NT2/D1 (cell line): ENCODE results near the gene HELT.

Experiments
- DNase-seq: peaks from one replicate; pipeline ENCODE4 v3.0.0-alpha.2; 2011; ENCODE audit warnings: low read depth, low spot score
- H3K27me3 ChIP-seq: 2 replicates; pipeline ENCODE4 v1.6.0; 2011; ENCODE audit warnings: mild to moderate bottlenecking; ENCODE audit not compliant: insufficient read length, insufficient read depth
- H3K36me3 ChIP-seq: 2 replicates; pipeline ENCODE4 v1.6.1; 2011; ENCODE audit warnings: mild to moderate bottlenecking, low read length, mixed read lengths; ENCODE audit not compliant: insufficient read depth, insufficient read length
- H3K4me1 ChIP-seq: 2 replicates; pipeline ENCODE4 v1.5.1; 2011; ENCODE audit not compliant: insufficient read depth, insufficient read length
- H3K4me3 ChIP-seq: 2 replicates; pipeline ENCODE4 v1.5.1; 2011; ENCODE audit warnings: low read depth; ENCODE audit not compliant: insufficient read length
- H3K9ac ChIP-seq: 2 replicates; pipeline ENCODE4 v1.6.0; 2011; ENCODE audit warnings: low read depth; ENCODE audit not compliant: insufficient read length
- H3K9me3 ChIP-seq: 2 replicates; pipeline ENCODE4 v1.5.1; 2011; ENCODE audit warnings: mild to moderate bottlenecking, low read length; ENCODE audit not compliant: insufficient read depth
- SUZ12 ChIP-seq: IDR thresholded peaks from 2 replicates; pipeline ENCODE4 v1.6.1; 2011; ENCODE audit not compliant: insufficient read length, insufficient read depth; ENCODE audit errors: extremely low read depth
- YY1 ChIP-seq: IDR thresholded peaks from 2 replicates; pipeline ENCODE4 v1.6.1; 2011; ENCODE audit not compliant: insufficient read length, insufficient read depth
- ZNF274 ChIP-seq: IDR thresholded peaks from 2 replicates; pipeline ENCODE4 v1.6.1; 2011; ENCODE audit warnings: mild to moderate bottlenecking, low read depth, low read length

The HELT gene

GRCh38 chr4:185016946-185017758, 1.1 kb upstream of the HELT start:
- peaks cover 4% of the 10 kb centered on the region for H3K4me1 ChIP-seq
- no peaks in the 10 kb centered on the region for H3K36me3 ChIP-seq
- peaks cover 90% of the 10 kb centered on the region for H3K27me3 ChIP-seq
- H3K4me3 ChIP-seq, result no peak overlapping the region
- DNase-seq, result no peak
- no peaks in the 10 kb centered on the region for H3K9me3 ChIP-seq
- peak; percentile 32 for TF ChIP-seq SUZ12
- no peak for TF ChIP-seq YY1
- no peak for TF ChIP-seq ZNF274
- no peak overlapping the region for H3K9ac ChIP-seq

- TF ChIP-seq YY1, result no peak
- peak; percentile 16 for TF ChIP-seq SUZ12
- Histone ChIP-seq H3K9me3 (no peaks in the 10 kb centered on the region), H3K36me3 (no peaks in the 10 kb centered on the region), H3K27me3 (peaks cover 100% of the 10 kb centered on the region), H3K4me1 (peaks cover 4% of the 10 kb centered on the region), H3K4me3 (peak overlapping the region; percentile 50), H3K9ac (peak overlapping the region; percentile 50)
- no peak for DNase-seq
These were observed 655 bp downstream of the HELT start for GRCh38 chr4:185018834-185019455.

- Histone ChIP-seq H3K4me1 (peaks cover 4% of the 10 kb centered on the region), H3K9ac (peak overlapping the region; percentile 70), H3K4me3 (peak overlapping the region; percentile 50), H3K9me3 (no peaks in the 10 kb centered on the region), H3K27me3 (peaks cover 100% of the 10 kb centered on the region), H3K36me3 (no peaks in the 10 kb centered on the region)
- TF ChIP-seq SUZ12 (peak; percentile 27), YY1 (no peak)
- DNase-seq, result no peak
These were observed 1.4 kb downstream of the HELT start for GRCh38 chr4:185019456-185020292.

GRCh38 chr4:185020293-185020808, 2.1 kb downstream of the HELT start:
- Histone ChIP-seq H3K9me3 (no peaks in the 10 kb centered on the region), H3K4me3 (peak overlapping the region; percentile 50), H3K4me1 (peaks cover 4% of the 10 kb centered on the region), H3K36me3 (no peaks in the 10 kb centered on the region), H3K27me3 (peaks cover 100% of the 10 kb centered on the region), H3K9ac (peak overlapping the region; percentile 70)
- TF ChIP-seq YY1 (no peak), ZNF274 (no peak), SUZ12 (no peak)
- DNase-seq, result no peak

GRCh38 chr4:185020863-185021761, 2.8 kb downstream of the HELT start:
- TF ChIP-seq YY1 (no peak), SUZ12 (peak; percentile 70)
- DNase-seq, result no peak
- H3K9ac ChIP-seq, result peak overlapping the region; percentile 70
- peaks cover 4% of the 10 kb centered on the region for H3K4me1 ChIP-seq
- no peaks in the 10 kb centered on the region for H3K9me3 ChIP-seq
- no peaks in the 10 kb centered on the region for H3K36me3 ChIP-seq
- peaks cover 97% of the 10 kb centered on the region for H3K27me3 ChIP-seq
- H3K4me3 ChIP-seq, result peak overlapping the region; percentile 50

- Histone ChIP-seq H3K9ac (no peak overlapping the region), H3K4me3 (no peak overlapping the region), H3K27me3 (peaks cover 73% of the 10 kb centered on the region), H3K36me3 (no peaks in the 10 kb centered on the region), H3K9me3 (no peaks in the 10 kb centered on the region), H3K4me1 (peaks cover 4% of the 10 kb centered on the region)
- DNase-seq, result no peak
- TF ChIP-seq SUZ12, result no peak
- no peak for TF ChIP-seq ZNF274
These were observed 5.2 kb downstream of the HELT start for GRCh38 chr4:185023471-185023870.

GRCh38 chr4:185028625-185029024, 10.3 kb downstream of the HELT start:
- H3K36me3 ChIP-seq, result no peaks in the 10 kb centered on the region
- H3K9me3 ChIP-seq, result no peaks in the 10 kb centered on the region
- H3K27me3 ChIP-seq, result peaks cover 26% of the 10 kb centered on the region
- DNase-seq, result no peak
- H3K4me3 ChIP-seq, result no peak overlapping the region
- no peak for TF ChIP-seq ZNF274
- TF ChIP-seq YY1, result no peak
- no peak for TF ChIP-seq SUZ12
- no peaks in the 10 kb centered on the region for H3K4me1 ChIP-seq
- no peak overlapping the region for H3K9ac ChIP-seq
